Heart left ventricle (tissue), 16 donors: ENCODE measurements around the gene RGS10. TPM values are rescaled to one million over a fixed set of nuclear protein-coding genes. Genes with fewer than 3 reads are reported as not detected.

Experiments used
- ATAC-seq, 4 donors: fragments of 200-7000 bp; cut with Tn5 transposase; one replicate each; pipeline ENCODE4 v1.9.1; 2020 to 2022; ENCODE audit warnings: moderate library complexity in 4 of 4, mild to moderate bottlenecking in 3 of 4, moderate number of reproducible peaks in 1 of 4
- DNase-seq, 5 donors: peaks; one replicate each; pipeline ENCODE4 v3.0.0-alpha.2; 2020
- H3K27ac ChIP-seq, 12 donors: fragments of 200-600 bp; sonication (generic) in 4 of 12; one replicate each; pipeline versions ENCODE4 v1.5.0 to v1.8.0; 2016 to 2022; ENCODE audit warnings: mild to moderate bottlenecking in 2 of 12
- H3K27me3 ChIP-seq, 9 donors: fragments of 200-600 bp; sonication (generic) in 2 of 9; one replicate each; pipeline versions ENCODE4 v1.5.1 to v1.8.0; 2016 to 2022; ENCODE audit warnings: mild to moderate bottlenecking in 3 of 9
- H3K36me3 ChIP-seq, 9 donors: fragments of 200-600 bp; sonication (generic) in 2 of 9; one replicate each; pipeline versions ENCODE4 v1.5.0 to v1.8.0; 2018 to 2022; ENCODE audit warnings: mild to moderate bottlenecking in 2 of 9
- H3K4me1 ChIP-seq, 12 donors: fragments of 200-600 bp; sonication (generic) in 4 of 12; one replicate each; pipeline versions ENCODE4 v1.5.0 to v1.8.0; 2016 to 2022; ENCODE audit warnings: mild to moderate bottlenecking in 3 of 12
- H3K4me3 ChIP-seq, 12 donors: fragments of 200-600 bp; sonication (generic) in 4 of 12; one replicate each; pipeline versions ENCODE4 v1.5.0 to v1.8.0; 2017 to 2022; ENCODE audit warnings: mild to moderate bottlenecking in 9 of 12, moderate library complexity in 4 of 12
- H3K9me3 ChIP-seq, 12 donors: fragments of 200-600 bp; sonication (generic) in 4 of 12; one replicate each; pipeline versions ENCODE4 v1.5.0 to v1.8.0; 2016 to 2022; ENCODE audit warnings: mild to moderate bottlenecking in 1 of 12
- CTCF ChIP-seq, 12 donors: fragments of 200-600 bp; sonication (generic) in 4 of 12; IDR thresholded peaks; one replicate each; pipeline versions ENCODE4 v1.5.0 to v1.8.0; 2018 to 2022; ENCODE audit warnings: antibody characterized with exemption in 12 of 12, mild to moderate bottlenecking in 5 of 12
- POLR2A ChIP-seq, 2 donors: fragments of 450-650 bp; IDR thresholded peaks; one replicate each; pipeline ENCODE4 v1.6.1; 2017; ENCODE audit warnings: antibody characterized with exemption in 2 of 2, mild to moderate bottlenecking in 2 of 2, moderate library complexity in 2 of 2
- WGBS, 4 donors: extraction: QIAGEN DNeasy Blood & Tissue Kit in 2 of 4; methylation state at CpG; one replicate each; pipeline versions ENCODE4 v1.1.5 to v1.1.7; 2013 to 2018; 5-methylcytosine and 5-hydroxymethylcytosine counted together
- intact Hi-C, 10 donors: fragments of 100-400 bp; cut with DNase I; formaldehyde crosslinking; loops; one replicate each; pipeline versions ENCODE4 v1.11.1 to v1.14.2; 2022
- polyA plus RNA-seq, 2 donors: library from polyadenylated mRNA; stranded (reverse); fragments of 200-250 nt; gene quantifications; one replicate each; pipeline ENCODE4 v1.2.3, GENCODE V29; 2013
- total RNA-seq, 9 donors: library from RNA; depleted of rRNA in 2 of 9; stranded (reverse); fragments of >200 nt in 2 of 9; fragmentation: NEBNext Ultra II Directional in 3 of 9; extraction: Animal tissue kit (Norgen Biotek cat#: 25700) in 3 of 9; gene quantifications; one replicate each; pipeline versions ENCODE4 v1.1.0 to v1.2.4, GENCODE V29; 2016 to 2023
- donor health status: ischemic (EF 13 %, LVEDD 7.1; RV severe dilation, severe dysfunction).
- donor health status: healthy with polysubstance abuse.
- donor health status: DM: no; HTN: yes; CAD: no.
- donor health status: DM: no; HTN: no; CAD: no.
- donor health status: ischemic (EF 25% LVEDD 6.9; RV normal size, moderate dysfunction).
- donor health status: ischemic (EF 25% LVEDD 5.7; RV mildly dilated, moderate dysfunction).
- donor health status: healthy.
- donor health status: DM: yes; HTN: yes; CAD: no.
- donor health status: ischemic (EF 35%, LVEDD 5.7; RV mildly dilated, moderate dysfunction).
- donor health status: nonischemic (EF 11% LVEDD 7.7; RV severe dilation, severe dysfunction).
- donor health status: DM: yes; HTN: yes; CAD: no.
- donor health status: PGD.
- donor health status: ischemic (EF 29% LVEDD 5.4; RV normal size, mild dysfunction).
- donor health status: nonischemic (EF 23%, LVEDD 6.1; RV moderate dilation, normal function).

Gene RGS10
- total and polyA plus RNA-seq, 11 donors = 1.6 to 25.2 (median 4.7) TPM

DNA sequence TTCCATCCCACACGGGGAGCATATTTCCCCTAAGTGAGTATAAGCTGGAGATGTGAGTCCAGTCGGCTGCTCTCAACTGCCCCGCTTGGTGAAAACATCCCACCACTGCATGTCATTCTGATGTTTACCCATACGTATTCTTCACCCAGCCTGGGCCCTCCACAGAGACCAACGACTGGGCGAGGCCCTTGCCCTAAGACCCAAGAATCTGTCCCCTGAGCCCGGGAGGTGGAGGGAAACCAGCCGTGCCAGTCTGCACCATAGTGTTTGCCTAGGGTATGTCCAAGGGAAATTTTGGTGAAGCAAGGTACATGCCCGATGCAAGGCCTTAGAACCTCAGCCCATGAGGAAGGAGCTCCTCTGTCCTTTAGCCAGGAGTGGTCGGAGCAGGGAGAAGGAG is 67.9 kb downstream of the RGS10 start:
- Histone ChIP-seq H3K36me3 (no peaks in the 10 kb centered on the region), H3K4me1 (peaks cover 0 to 15% (median 0%) of the 10 kb centered on the region in 12 donors), H3K27me3 (peaks cover 0 to 5% (median 0%) of the 10 kb centered on the region in 9 donors), H3K27ac (no peak overlapping the region), H3K9me3 (peaks cover 0 to under 1% (median 0%) of the 10 kb centered on the region in 12 donors), H3K4me3 (no peak overlapping the region)
- no peak for ATAC-seq
- 87 to 94% (median 93%) methylated on average over 6 to 10 of the region's 10 CpGs for WGBS, 4 donors
- no peak for DNase-seq
- intact Hi-C loops = no loop called here
- no peak for TF ChIP-seq CTCF (IDR thresholded peaks at IDR 0.05)
- no peak for TF ChIP-seq POLR2A (IDR thresholded peaks at IDR 0.05)

- peaks cover 0 to 10% (median 0%) of the 10 kb centered on the region in 12 donors for H3K4me1 ChIP-seq
- no peak for DNase-seq
- H3K4me3 ChIP-seq = no peak overlapping the region
- H3K36me3 ChIP-seq = no peaks in the 10 kb centered on the region
- no peak overlapping the region for H3K27ac ChIP-seq
- peaks cover 0 to 6% (median 0%) of the 10 kb centered on the region in 12 donors for H3K9me3 ChIP-seq
- no peak for TF ChIP-seq POLR2A (IDR thresholded peaks at IDR 0.05)
- TF ChIP-seq CTCF (IDR thresholded peaks at IDR 0.05) = no peak
- H3K27me3 ChIP-seq = peaks cover 0 to 5% (median 0%) of the 10 kb centered on the region in 9 donors
- ATAC-seq = no peak
- WGBS, 4 donors = 85 to 90% (median 88%) methylated on average over 3 to 4 of the region's 4 CpGs
- intact Hi-C loops = no loop called here
Observed at GRCh38 chr10:119473771-119474170, 68.7 kb downstream of the RGS10 start.

DNA sequence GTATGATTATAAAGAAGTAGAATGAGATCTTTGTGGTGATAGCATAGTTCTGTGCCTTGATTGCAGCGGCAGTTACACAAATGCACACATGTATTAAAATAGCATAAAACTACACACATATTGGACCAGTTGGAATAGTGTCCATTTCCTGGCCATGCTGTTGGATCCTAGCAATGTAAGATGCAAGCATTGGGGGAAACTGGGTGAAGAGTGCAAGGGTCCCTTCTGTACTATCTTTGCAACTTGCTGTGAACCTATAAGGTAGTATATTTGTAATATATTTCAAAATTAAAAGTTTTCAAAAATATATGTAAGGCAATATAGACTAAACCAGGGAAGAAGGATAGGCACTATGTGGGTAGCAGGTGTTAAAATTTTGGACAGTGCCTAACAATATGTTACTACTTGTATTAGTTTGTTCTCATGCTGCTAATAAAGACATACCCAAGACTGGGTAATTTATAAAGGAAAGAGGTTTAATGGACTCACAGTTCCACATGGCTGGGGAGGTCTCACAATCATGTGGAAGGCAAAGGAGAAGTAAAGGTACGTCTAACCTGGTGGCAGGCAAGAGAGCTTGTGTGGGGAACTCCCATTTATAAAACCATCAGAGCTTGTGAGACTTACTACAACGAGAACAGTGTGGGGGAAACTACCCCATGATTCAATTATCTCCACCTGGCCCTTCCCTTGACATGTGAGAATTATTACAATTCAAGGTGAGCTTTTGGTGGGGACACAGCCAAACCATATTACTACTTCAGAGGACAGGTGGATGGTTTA is 71.4 kb downstream of the RGS10 start:
- ATAC-seq (no peak), DNase-seq (no peak)
- TF ChIP-seq CTCF (IDR thresholded peaks at IDR 0.05) (no peak), POLR2A (IDR thresholded peaks at IDR 0.05) (no peak)
- intact Hi-C loops = no loop called here
- peaks cover 0 to 2% (median 0%) of the 10 kb centered on the region in 12 donors for H3K4me1 ChIP-seq
- 80 to 88% (median 86%) methylated on average over 3 of the region's 3 CpGs for WGBS, 4 donors
- H3K4me3 ChIP-seq = no peak overlapping the region
- H3K36me3 ChIP-seq = no peaks in the 10 kb centered on the region
- no peak overlapping the region for H3K27ac ChIP-seq
- peaks cover 0 to 6% (median 0%) of the 10 kb centered on the region in 12 donors for H3K9me3 ChIP-seq
- H3K27me3 ChIP-seq = no peaks in the 10 kb centered on the region

GRCh38 chr10:119469846-119470245 is 72.7 kb downstream of the RGS10 start:
- H3K4me3 ChIP-seq = no peak overlapping the region
- H3K27ac ChIP-seq = no peak overlapping the region
- no peaks in the 10 kb centered on the region for H3K36me3 ChIP-seq
- ATAC-seq (no peak), DNase-seq (no peak)
- intact Hi-C loops = no loop called here
- peaks cover 0 to 6% (median 0%) of the 10 kb centered on the region in 12 donors for H3K9me3 ChIP-seq
- H3K27me3 ChIP-seq = no peaks in the 10 kb centered on the region
- peaks cover 0 to 4% (median 0%) of the 10 kb centered on the region in 12 donors for H3K4me1 ChIP-seq
- TF ChIP-seq CTCF (IDR thresholded peaks at IDR 0.05) (no peak), POLR2A (IDR thresholded peaks at IDR 0.05) (no peak)
- 73 to 79% (median 74%) methylated on average over 7 of the region's 7 CpGs for WGBS, 4 donors
